Stimulated activated CD4-positive, alpha-beta T cell treated with anti-CD3 and anti-CD28 coated beads, Interleukin-12 subunit alpha, Interleukin-12 subunit beta, amount 100 ng/mL, for 24 hours (primary cell): ENCODE data around the gene BICD1.
A peak's percentile ranks its signal among the peaks of the same experiment; 100 is the strongest.
"Not testable (repeated sequence)": the region's sequence is repeated elsewhere in the genome, so short reads cannot be mapped to it uniquely, and the experiment has no call there.

Experiments
- DNase-seq, 2 experiments: peaks; one replicate each; pipeline ENCODE4 v3.0.0-alpha.2; 2020; ENCODE audit warnings: low read depth in 2 of 2

Gene BICD1

GRCh38 chr12:32242641-32243040, 136.0 kb downstream of the BICD1 start:
- no peak for DNase-seq

GRCh38 chr12:32248441-32249140, 141.9 kb downstream of the BICD1 start:
- no peak for DNase-seq

GRCh38 chr12:32249777-32250176, 143.1 kb downstream of the BICD1 start:
- DNase-seq: no peak

- no peak for DNase-seq
These were observed 145.8 kb downstream of the BICD1 start for GRCh38 chr12:32252199-32253073.

GRCh38 chr12:32253154-32253790, 146.6 kb downstream of the BICD1 start:
- no peak for DNase-seq

- no peak for DNase-seq
These were observed 147.8 kb downstream of the BICD1 start for GRCh38 chr12:32254260-32254956.

- DNase-seq: no peak
These were observed 148.9 kb downstream of the BICD1 start for GRCh38 chr12:32255588-32255987.

GRCh38 chr12:32257695-32258496, 151.2 kb downstream of the BICD1 start:
- no peak for DNase-seq

GRCh38 chr12:32260696-32261095, 154.0 kb downstream of the BICD1 start:
- DNase-seq: no peak

- no peak for DNase-seq
These were observed 155.0 kb downstream of the BICD1 start for GRCh38 chr12:32261638-32262037.

- DNase-seq: no peak
These were observed 158.3 kb downstream of the BICD1 start for GRCh38 chr12:32264961-32265360.

GRCh38 chr12:32265456-32265855, 158.8 kb downstream of the BICD1 start:
- no peak for DNase-seq

GRCh38 chr12:32265951-32266350, 159.3 kb downstream of the BICD1 start:
- DNase-seq: no peak

- DNase-seq: no peak
These were observed 160.1 kb downstream of the BICD1 start for GRCh38 chr12:32266756-32267155.

- DNase-seq: no peak
These were observed 164.4 kb downstream of the BICD1 start for GRCh38 chr12:32270818-32271710.

GRCh38 chr12:32272465-32272864, 165.8 kb downstream of the BICD1 start:
- no peak for DNase-seq

- no peak for DNase-seq
These were observed 166.4 kb downstream of the BICD1 start for GRCh38 chr12:32273063-32273522.

GRCh38 chr12:32273712-32274111, 167.1 kb downstream of the BICD1 start:
- DNase-seq: peak in 1 of 2 experiments; percentile 14

- DNase-seq: no peak
These were observed 168.0 kb downstream of the BICD1 start for GRCh38 chr12:32274665-32275064.

GRCh38 chr12:32275520-32275919, 168.9 kb downstream of the BICD1 start:
- not testable (repeated sequence) for DNase-seq
